GM19193 (cell line): Measurements from ENCODE around the gene TSC22D1.

ENCODE experiments used
- POLR2A ChIP-seq: IDR thresholded peaks from 4 replicates; pipeline ENCODE4 v1.6.1; 2011; ENCODE audit not compliant: insufficient read depth, insufficient read length; ENCODE audit errors: extremely low read depth

TSC22D1 gene

DNA sequence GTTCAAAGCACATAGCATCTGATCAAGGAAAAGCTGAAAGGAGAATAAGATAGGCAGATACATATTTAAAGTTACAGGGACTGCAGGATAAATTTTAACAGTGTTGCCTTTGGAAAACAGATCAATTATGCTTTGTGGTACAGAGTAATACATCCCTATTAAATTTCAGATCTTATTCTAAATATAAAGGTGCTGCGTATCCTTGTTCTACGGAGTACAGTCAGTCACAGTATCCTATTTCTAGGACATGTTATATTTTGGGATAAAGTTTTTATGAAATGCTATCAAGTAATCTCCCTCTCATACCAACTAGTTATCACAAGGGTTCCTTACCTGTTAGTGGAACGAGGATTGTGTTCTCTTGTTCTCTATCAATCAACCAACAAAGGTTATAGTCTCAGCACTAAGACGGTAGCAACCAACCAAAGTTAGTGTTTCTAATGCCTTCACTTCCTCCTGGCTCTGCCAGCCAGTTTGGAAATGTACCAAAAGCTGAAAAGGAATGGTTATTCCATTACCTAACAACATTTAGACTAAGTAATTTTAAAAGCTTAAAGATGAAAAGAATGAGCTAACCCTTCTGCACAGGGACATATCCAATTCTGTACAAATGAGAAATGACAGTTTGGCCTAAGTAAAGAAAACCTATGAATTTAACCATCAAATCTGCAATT is 35.2 kb downstream of the TSC22D1 start:
- TF ChIP-seq POLR2A: no peak

DNA sequence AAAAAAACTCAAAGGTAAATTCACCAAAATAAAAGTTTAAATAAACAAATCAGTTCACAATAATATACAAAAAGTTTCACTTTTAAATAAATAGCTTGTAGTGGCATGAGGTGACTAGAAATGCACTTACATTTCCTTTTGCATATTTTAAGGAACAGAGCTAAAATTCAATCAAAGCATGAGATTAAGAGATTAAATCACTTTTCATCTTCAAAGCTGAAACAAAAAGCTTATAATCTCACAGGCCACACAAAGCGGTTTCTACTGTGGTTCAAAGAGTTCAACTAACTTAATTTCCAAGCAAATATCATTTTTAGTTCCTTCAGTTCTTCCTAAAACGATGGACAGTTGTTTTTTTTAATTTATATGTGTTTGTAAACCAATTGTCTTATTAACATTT is 38.9 kb downstream of the TSC22D1 start:
- no peak for TF ChIP-seq POLR2A

DNA sequence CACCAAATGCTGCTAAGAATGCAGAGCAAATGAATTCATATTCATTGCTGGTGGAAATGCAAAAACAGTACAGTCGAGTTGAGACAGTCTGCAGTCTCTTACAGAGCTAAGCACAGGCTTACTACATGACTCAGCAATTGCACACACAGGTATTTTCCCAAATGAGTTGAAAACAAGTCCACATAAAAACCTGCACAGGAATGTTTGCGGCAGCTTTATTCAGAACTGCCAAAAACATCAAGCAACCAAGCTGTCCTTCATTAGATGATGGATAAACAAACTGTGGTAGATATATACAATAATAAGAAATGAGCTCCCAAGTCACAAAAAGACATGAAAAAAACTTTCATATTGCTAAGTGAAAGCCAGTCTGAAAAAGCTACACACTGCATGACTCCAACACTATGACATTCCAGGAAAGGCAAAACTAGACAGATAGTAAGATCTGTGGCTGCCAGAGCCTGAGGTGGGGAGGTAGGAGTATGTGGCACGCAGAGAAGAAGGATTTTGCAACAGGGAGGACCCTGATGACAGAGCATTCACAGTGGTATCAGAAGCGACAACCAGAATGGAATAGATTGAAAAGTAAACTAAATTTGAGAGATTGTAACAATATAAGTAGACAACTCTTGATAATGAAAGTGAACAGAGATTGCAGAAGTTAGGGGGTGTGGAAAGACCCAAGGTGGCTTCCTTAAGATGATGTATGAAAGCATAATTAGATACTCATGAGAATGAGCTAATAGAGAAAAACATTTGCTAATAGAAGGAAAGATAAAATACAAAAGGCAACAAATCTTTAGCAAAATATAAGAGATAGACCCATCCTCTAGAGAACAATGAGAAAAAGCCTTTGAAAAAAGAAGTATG is 52.7 kb downstream of the TSC22D1 start:
- no peak for TF ChIP-seq POLR2A

DNA sequence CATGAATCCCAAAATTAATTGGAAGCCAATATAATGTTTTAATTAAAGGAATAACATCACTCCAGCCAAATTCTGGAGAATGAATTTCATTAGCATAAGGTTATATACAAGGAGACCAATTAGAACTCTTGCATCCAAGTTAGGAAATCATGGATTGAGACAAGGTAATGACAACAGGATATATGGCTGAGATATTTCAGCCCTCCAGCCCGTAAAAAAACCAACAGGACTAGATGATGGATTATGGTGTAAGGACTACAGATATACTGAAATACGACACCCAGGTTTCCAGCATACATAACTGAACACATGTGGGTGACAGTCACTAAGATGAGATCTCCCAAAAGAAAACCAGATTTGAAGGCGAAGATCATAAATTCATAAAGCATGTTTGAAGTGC is 56.5 kb downstream of the TSC22D1 start:
- no peak for TF ChIP-seq POLR2A

DNA sequence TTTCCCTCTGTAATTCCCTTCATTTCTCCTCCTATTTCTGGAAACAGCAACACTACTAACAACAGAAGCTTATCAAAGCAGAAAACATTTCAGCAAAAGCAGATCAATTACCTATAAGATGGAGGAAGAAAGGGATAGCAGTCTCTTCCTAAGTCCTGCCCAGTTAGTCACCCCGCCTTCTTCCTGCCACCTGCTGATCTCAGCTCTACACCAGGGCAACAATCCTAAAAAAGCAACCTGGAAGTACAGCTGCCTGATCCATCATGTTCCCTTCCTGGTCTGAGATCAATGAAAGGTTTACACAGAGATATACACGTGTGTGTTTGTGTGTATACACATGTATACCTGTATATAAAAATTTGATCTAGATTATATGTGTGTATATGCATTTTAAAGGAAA is 59.4 kb downstream of the TSC22D1 start:
- no peak for TF ChIP-seq POLR2A

DNA sequence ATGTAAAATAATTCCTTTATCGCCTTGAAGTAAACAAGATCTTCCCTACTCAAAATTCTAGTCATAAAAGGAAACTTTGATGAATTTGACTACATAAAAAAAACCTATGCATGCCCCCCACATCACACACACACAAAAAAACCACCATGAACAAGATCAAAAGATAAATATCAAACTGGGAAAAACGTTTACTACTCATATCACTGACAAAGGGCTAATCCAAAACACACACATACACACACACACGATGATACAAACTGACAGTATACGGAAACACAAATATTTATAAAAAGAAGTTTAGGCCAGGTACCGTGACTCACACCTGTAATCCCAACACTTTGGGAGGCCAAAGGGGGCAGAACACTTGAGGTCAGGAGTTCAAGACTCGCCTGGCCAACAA is 61.9 kb downstream of the TSC22D1 start:
- no peak for TF ChIP-seq POLR2A

DNA sequence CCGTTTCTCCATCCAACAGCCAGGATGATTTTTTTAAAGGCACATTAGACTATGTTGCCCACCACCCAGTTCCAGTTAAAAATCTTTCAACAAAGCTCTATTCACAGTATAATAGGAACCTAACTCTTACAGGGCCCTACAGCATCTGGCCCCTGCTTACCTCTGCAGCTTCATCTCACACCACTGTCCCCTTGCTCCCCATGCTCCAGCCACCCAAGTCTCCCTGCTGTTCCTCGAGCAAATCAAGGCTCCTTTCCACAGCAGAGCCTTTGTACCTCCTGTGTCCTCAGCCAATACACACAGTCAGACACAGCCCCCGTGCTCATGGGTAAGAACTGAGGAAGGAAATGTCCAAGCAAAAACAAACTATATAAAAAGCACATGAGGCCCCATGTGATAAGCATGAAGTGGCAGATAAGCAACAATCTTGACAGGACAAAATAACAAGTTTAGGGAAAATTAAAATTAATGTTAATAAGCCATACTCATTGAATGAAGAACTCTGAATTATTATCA is 67.5 kb downstream of the TSC22D1 start:
- no peak for TF ChIP-seq POLR2A

DNA sequence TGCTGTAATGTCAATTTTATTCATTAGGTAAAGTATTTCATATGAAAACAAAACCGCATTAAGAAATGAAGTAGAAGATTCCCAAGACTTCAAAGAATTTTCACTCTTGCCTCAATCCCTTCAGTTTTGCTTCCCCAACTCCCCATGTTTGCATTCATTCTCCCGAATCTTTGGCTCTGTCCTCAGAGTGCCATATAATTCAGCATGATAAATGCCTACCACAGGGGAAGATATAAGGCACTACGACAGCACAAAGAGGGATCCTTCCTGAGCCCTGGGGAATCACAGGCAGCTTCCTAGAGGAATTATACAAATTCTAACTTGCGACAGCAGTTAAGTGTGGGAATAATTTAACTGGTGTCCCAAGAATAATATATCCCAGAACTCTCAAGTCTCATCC is 68.5 kb downstream of the TSC22D1 start:
- TF ChIP-seq POLR2A: no peak

DNA sequence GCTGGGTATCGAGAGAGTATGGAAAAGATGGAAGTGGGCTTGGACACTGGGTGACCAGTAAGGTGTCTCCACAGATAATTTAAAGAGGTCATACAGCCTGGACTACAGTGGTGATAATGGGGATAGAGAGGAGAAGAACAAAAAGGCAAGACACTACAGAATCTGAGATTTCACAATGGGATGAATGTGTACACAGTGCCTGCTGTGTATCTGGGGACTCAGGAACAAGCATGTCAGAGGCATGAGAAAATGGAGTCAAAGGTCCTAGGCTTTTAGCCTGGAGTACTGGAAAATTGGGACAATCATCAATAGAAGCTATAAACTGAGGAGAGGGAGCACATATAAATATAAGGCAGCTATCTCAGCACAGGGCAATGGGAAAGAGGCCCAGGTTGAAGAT is 69.4 kb downstream of the TSC22D1 start:
- no peak for TF ChIP-seq POLR2A

DNA sequence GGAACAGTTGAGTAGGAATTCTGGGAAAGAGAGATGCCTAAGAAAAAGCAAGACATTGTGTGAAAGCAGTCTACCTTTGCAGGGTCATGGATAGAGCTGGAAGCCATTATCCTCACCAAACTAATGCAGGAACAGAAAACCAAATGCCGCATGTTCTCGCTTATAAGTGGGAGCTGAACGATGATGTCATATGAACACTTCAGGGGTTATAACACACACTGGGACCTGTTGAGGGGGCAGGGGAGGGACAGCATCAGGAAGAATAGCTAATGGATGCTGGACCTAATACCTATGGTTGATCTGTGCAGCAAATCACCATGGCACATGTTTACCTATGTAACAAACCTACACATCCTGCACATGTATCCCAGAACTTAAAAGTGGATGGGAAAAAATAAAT is 69.9 kb downstream of the TSC22D1 start:
- TF ChIP-seq POLR2A: no peak

DNA sequence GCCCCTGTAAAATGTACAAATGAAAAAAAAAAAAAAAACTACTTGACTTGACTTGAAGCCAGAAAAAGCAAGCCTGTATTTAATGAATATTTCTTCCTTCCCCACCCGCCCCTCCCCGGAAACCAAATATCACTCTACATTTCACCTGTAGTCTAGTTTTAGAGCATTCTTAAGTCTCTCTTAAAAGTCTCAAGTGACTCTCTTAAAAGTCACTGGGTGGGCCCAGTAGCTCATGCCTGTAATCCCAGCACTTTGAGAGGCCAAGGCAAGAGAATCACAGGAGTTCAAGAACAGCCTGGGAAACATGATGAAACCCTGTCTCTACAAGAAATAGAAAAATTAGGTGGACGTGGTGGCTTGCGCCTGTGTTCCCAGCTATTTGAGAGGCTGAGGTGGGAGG is 72.0 kb downstream of the TSC22D1 start:
- TF ChIP-seq POLR2A: no peak

DNA sequence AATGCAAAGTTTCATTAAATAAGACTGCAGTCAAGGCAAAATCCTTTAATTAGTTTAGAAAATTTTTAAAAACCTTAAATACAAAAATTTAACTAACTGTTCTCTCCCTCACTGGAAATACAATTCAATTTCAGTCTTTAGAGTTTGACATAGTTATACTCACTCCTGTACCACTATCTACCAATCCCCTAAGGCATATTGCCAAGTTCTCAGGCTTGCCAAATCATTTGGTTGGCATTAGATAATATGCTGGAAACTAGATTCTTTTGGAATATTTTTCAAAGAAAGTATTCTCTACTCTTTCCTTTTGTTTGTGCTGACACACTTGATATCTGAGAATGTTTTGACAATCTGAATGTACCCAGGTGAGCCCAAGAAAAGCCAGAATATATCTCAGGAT is 77.2 kb downstream of the TSC22D1 start:
- no peak for TF ChIP-seq POLR2A

DNA sequence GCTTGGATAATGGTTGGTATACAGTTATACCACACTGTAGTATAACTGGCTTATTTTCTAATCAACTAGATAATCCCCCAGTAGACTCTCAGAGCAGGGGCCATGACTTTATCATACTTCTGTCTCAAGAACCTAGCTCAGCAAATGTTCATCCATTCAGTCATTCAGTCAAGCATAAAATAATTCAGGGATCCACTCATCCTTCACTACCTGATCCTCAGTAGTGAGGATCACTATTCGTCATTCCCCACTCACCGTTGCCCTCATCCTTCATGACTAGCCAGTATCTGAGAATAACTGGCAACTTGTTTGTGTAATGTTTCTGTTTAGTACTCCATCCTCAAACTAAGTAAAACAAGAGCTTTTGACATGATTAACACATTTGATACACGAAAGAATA is 77.6 kb downstream of the TSC22D1 start:
- TF ChIP-seq POLR2A: no peak

DNA sequence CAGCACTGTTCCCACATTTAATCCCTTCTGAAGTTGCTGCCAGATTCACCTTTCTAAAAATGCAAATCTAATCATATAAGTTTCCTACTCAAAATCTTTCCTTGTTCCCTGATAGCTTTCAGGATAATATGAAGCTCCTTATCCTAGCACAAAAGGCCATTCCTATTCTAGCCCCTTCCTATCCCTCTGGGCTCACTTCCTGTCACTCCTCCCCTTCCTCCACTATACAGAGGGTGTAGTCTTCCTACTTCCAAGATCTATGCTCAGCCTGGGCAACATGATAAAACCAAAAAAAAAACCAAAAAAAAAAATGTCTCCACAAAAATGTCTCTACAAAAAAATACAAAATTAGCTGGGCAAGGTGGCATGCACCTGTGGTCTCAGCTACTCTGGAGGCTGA is 78.3 kb downstream of the TSC22D1 start:
- TF ChIP-seq POLR2A: no peak

DNA sequence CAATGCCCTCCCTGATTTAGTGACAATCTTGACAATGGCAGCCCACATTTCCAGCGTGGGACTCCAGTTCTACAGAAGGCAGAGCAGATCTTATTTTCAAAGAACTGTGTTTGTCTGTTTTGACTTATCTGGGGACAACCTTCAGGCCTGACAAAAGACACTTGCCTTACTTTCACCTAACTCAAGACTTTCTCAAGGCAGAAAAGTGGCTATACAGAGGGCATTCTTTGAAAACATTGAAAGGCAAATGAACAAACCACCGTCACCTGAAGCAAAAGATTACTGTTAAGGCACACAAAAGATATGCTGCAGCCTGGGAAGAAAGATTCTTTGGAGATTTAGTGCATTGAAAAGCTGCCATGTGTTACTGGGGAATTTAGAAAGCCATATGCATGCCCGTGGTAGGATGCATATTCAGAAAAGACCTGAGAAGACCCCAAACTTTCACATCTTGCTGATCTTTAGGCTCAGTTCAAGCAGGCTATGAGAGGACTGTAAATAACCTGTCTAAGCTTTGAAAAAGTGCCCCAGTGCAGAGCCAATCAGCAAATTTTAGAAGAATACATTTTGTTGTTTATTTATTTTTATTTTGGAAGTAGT is 82.8 kb downstream of the TSC22D1 start:
- TF ChIP-seq POLR2A: no peak

DNA sequence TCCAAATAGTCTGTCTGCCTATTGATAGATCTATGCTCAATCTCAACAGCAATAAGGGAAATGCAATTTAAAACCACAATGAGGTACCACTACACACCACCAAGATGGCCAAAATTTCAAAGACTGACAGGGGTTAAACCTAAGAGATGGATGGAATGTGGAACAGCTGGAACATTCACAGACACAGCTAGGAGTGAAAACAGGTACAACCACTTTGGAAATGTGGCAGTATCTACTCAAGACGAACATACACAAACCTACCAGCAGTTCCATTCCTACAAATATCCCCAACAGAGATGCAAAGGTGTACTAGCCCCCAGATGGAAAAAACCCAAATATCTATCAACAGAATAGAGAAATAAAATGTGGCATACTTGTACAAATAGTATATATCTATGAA is 86.4 kb downstream of the TSC22D1 start:
- no peak for TF ChIP-seq POLR2A
